Measurements from ENCODE around the gene AGO1. TPM values are rescaled to one million over a fixed set of nuclear protein-coding genes. Genes with fewer than 3 reads are reported as not detected.
A peak's percentile ranks its signal among the peaks of the same experiment; 100 is the strongest.

AGO1 gene
- total and polyA plus RNA-seq, 2 of the 13 experiments (the other 11 are each of a cell fraction or from before 2014, with no cell fraction given), result 9.2 to 18.6 TPM

DNA sequence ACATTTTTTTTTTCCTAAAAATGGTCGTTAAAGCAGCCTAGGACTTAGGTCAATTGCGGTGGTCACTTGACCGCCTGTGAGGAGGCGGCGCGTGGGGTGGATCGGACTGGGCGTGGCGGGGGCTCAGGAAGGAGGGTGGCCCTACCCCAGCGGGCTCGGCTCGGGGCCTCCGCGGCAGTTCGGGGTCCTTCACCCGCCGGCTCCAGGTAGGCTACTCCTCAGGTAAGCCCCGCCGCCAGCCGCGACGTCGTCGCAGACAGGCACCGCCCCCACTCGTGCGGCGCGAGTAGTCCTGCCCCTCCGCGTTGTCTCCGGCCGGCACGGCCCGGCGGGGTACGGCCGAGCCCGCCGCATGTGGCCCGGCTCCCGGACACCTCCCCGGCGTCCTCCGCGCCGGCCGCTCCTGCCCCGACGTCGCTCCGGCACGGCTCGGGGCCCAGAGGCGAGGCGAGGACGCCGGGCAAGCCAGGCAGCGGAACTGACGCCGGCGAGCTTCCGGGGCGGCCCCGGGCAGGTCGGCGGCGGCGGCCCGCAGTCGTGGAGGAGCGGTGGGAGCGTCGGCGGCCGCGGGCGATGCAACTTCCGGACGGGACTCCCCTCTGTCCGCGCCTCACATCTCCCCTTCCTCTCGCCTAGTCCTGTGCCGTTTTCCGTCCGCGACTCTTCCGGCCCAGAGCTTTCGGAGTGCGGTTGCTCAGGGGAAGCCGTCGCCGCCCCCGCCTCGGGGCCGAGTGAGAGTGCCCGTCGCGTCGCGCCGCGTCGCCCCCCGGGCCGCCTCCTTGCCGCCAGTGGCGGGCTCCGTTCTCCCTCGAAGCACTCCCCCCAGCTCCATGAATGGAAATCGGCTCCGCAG lies 47.8 kb downstream of the AGO1 start, which contains the start of gene AGO3 (continued):
- TF ChIP-seq, protein P1, sequence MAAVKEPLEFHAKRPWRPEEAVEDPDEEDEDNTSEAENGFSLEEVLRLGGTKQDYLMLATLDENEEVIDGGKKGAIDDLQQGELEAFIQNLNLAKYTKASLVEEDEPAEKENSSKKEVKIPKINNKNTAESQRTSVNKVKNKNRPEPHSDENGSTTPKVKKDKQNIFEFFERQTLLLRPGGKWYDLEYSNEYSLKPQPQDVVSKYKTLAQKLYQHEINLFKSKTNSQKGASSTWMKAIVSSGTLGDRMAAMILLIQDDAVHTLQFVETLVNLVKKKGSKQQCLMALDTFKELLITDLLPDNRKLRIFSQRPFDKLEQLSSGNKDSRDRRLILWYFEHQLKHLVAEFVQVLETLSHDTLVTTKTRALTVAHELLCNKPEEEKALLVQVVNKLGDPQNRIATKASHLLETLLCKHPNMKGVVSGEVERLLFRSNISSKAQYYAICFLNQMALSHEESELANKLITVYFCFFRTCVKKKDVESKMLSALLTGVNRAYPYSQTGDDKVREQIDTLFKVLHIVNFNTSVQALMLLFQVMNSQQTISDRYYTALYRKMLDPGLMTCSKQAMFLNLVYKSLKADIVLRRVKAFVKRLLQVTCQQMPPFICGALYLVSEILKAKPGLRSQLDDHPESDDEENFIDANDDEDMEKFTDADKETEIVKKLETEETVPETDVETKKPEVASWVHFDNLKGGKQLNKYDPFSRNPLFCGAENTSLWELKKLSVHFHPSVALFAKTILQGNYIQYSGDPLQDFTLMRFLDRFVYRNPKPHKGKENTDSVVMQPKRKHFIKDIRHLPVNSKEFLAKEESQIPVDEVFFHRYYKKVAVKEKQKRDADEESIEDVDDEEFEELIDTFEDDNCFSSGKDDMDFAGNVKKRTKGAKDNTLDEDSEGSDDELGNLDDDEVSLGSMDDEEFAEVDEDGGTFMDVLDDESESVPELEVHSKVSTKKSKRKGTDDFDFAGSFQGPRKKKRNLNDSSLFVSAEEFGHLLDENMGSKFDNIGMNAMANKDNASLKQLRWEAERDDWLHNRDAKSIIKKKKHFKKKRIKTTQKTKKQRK (IDR thresholded peaks at IDR 0.05; ENCODE audit: low read length), result no peak
- TF ChIP-seq, protein P2, sequence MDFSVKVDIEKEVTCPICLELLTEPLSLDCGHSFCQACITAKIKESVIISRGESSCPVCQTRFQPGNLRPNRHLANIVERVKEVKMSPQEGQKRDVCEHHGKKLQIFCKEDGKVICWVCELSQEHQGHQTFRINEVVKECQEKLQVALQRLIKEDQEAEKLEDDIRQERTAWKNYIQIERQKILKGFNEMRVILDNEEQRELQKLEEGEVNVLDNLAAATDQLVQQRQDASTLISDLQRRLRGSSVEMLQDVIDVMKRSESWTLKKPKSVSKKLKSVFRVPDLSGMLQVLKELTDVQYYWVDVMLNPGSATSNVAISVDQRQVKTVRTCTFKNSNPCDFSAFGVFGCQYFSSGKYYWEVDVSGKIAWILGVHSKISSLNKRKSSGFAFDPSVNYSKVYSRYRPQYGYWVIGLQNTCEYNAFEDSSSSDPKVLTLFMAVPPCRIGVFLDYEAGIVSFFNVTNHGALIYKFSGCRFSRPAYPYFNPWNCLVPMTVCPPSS (IDR thresholded peaks at IDR 0.05), result no peak
- TF ChIP-seq, protein P3, sequence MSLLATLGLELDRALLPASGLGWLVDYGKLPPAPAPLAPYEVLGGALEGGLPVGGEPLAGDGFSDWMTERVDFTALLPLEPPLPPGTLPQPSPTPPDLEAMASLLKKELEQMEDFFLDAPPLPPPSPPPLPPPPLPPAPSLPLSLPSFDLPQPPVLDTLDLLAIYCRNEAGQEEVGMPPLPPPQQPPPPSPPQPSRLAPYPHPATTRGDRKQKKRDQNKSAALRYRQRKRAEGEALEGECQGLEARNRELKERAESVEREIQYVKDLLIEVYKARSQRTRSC (CRISPR knock-in tag; IDR thresholded peaks at IDR 0.05; ENCODE audit: low read depth), result no peak
- TF ChIP-seq ELF3 (CRISPR knock-in tag; IDR thresholded peaks at IDR 0.05), result peak; percentile 46
- TF ChIP-seq GFI1 (CRISPR knock-in tag; IDR thresholded peaks at IDR 0.05; ENCODE audit: borderline replicate concordance), result 0 out of 2 replicates have a peak, but pooled peaks have one; percentile 11
- 0 out of 2 replicates have a peak, but pooled peaks have one; percentile 17 for TF ChIP-seq MED13 (CRISPR knock-in tag; IDR thresholded peaks at IDR 0.05)
- peak; percentile 8; the same call in 1 of the 2 replicates for TF ChIP-seq ZNF816 (CRISPR knock-in tag; IDR thresholded peaks at IDR 0.05; ENCODE audit: borderline replicate concordance)
- no peak for TF ChIP-seq KLF13 (CRISPR knock-in tag; IDR thresholded peaks at IDR 0.05)
- TF ChIP-seq, protein P4, sequence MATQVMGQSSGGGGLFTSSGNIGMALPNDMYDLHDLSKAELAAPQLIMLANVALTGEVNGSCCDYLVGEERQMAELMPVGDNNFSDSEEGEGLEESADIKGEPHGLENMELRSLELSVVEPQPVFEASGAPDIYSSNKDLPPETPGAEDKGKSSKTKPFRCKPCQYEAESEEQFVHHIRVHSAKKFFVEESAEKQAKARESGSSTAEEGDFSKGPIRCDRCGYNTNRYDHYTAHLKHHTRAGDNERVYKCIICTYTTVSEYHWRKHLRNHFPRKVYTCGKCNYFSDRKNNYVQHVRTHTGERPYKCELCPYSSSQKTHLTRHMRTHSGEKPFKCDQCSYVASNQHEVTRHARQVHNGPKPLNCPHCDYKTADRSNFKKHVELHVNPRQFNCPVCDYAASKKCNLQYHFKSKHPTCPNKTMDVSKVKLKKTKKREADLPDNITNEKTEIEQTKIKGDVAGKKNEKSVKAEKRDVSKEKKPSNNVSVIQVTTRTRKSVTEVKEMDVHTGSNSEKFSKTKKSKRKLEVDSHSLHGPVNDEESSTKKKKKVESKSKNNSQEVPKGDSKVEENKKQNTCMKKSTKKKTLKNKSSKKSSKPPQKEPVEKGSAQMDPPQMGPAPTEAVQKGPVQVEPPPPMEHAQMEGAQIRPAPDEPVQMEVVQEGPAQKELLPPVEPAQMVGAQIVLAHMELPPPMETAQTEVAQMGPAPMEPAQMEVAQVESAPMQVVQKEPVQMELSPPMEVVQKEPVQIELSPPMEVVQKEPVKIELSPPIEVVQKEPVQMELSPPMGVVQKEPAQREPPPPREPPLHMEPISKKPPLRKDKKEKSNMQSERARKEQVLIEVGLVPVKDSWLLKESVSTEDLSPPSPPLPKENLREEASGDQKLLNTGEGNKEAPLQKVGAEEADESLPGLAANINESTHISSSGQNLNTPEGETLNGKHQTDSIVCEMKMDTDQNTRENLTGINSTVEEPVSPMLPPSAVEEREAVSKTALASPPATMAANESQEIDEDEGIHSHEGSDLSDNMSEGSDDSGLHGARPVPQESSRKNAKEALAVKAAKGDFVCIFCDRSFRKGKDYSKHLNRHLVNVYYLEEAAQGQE (IDR thresholded peaks at IDR 0.05; ENCODE audit: borderline replicate concordance in 1 of 2, low read depth in 1 of 2, low read length in 2 of 2), result no peak; a peak in 1 of 4 replicates
- no peak for TF ChIP-seq EZH2 (conservative IDR thresholded peaks at IDR 0.05; ENCODE audit: low read depth, low read length)
- no peak for TF ChIP-seq ZBTB1 (CRISPR knock-in tag; IDR thresholded peaks at IDR 0.05; ENCODE audit: borderline replicate concordance)
- TF ChIP-seq, protein P5, sequence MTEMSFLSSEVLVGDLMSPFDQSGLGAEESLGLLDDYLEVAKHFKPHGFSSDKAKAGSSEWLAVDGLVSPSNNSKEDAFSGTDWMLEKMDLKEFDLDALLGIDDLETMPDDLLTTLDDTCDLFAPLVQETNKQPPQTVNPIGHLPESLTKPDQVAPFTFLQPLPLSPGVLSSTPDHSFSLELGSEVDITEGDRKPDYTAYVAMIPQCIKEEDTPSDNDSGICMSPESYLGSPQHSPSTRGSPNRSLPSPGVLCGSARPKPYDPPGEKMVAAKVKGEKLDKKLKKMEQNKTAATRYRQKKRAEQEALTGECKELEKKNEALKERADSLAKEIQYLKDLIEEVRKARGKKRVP (CRISPR knock-in tag; IDR thresholded peaks at IDR 0.05), result peak in 1 of 2 experiments; percentile 75; a peak in 2 of 4 replicates
- no peak for TF ChIP-seq ZNF75D (CRISPR knock-in tag; IDR thresholded peaks at IDR 0.05; ENCODE audit: borderline replicate concordance)
- no peak for TF ChIP-seq XRCC5 (optimal IDR thresholded peaks at IDR 0.05; ENCODE audit: low read length)
- TF ChIP-seq ZNF225 (CRISPR knock-in tag; IDR thresholded peaks at IDR 0.05), result no peak
- TF ChIP-seq MAFK (conservative IDR thresholded peaks at IDR 0.05 in 1 of 2, IDR thresholded peaks at IDR 0.05 in 1 of 2; ENCODE audit: low read length in 2 of 2), result no peak
- TF ChIP-seq U2AF1 (optimal IDR thresholded peaks at IDR 0.05; ENCODE audit: low read depth, low read length), result peak; percentile 41
- TF ChIP-seq LCORL (IDR thresholded peaks at IDR 0.05), result no peak
- no peak for TF ChIP-seq LCORL (CRISPR knock-in tag; IDR thresholded peaks at IDR 0.05)
